Ovary (tissue), 3 donors: ENCODE measurements around the gene MAN1C1.

Source experiments
- EP300 ChIP-seq: sonication (generic); formaldehyde crosslinking; IDR thresholded peaks from one replicate; pipeline ENCODE4 v1.6.1; 2017; ENCODE audit warnings: antibody characterized with exemption
- POLR2A ChIP-seq: fragments of 450-650 bp; IDR thresholded peaks from one replicate; pipeline ENCODE4 v1.6.1; 2017; ENCODE audit warnings: antibody characterized with exemption, mild to moderate bottlenecking, moderate library complexity
- TF ChIP-seq, protein P1 (sequence below), 3 donors: fragments of 450-650 bp in 2 of 3; fragments of 200-600 bp in 1 of 3; IDR thresholded peaks; one replicate each; pipeline versions ENCODE4 v1.5.1 to v1.8.0; 2016 to 2022; ENCODE audit warnings: antibody characterized with exemption in 3 of 3, mild to moderate bottlenecking in 1 of 3
- donor health status: DM: no; HTN: no; CAD: no.

- TF ChIP-seq, protein P1, sequence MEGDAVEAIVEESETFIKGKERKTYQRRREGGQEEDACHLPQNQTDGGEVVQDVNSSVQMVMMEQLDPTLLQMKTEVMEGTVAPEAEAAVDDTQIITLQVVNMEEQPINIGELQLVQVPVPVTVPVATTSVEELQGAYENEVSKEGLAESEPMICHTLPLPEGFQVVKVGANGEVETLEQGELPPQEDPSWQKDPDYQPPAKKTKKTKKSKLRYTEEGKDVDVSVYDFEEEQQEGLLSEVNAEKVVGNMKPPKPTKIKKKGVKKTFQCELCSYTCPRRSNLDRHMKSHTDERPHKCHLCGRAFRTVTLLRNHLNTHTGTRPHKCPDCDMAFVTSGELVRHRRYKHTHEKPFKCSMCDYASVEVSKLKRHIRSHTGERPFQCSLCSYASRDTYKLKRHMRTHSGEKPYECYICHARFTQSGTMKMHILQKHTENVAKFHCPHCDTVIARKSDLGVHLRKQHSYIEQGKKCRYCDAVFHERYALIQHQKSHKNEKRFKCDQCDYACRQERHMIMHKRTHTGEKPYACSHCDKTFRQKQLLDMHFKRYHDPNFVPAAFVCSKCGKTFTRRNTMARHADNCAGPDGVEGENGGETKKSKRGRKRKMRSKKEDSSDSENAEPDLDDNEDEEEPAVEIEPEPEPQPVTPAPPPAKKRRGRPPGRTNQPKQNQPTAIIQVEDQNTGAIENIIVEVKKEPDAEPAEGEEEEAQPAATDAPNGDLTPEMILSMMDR (IDR thresholded peaks at IDR 0.05) = no peak
- no peak for TF ChIP-seq POLR2A
- TF ChIP-seq EP300 = no peak
Observed at GRCh38 chr1:25758466-25759070, 142.0 kb downstream of the MAN1C1 start.
